ENCODE data around the gene OR4C45. TPM values are rescaled to one million over a fixed set of nuclear protein-coding genes. Genes with fewer than 3 reads are reported as not detected.

The OR4C45 gene
- total and polyA plus RNA-seq, 7 experiments from 2014 or later, result not detected

DNA sequence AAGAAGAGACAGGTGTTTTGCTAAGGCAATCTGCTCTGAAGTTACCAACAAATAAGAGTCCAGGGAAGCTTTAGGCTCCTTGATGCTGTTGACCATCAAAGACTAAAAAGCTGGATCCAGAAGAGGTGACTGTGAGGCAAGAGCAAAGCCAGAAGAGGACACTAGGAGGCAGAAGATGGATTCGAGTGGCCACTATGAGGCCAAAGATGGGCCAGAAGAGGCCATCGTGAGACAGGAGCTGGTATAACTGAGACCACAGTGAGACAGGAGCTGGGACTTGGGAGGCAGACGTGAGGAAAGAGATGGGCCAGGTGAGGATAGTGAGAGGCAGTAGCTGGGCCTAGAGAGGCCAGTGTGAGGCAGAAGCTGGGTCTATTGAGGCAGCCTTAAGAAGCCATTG, 37.7 kb downstream of the OR4C45 start:
- peaks cover 3 to 10% (median 4%) of the 10 kb centered on the region in 5 donors for H3K36me3 Mint-ChIP-seq
- Histone ChIP-seq H3K4me1 (ENCODE audit: control insufficient read depth in 2 of 2, insufficient read depth in 2 of 2, low read length in 2 of 2) (no peaks in the 10 kb centered on the region), H3K4me3 (ENCODE audit: low read length) (no peak overlapping the region), H3K9me3 (ENCODE audit: control insufficient read depth in 2 of 3, low read length in 3 of 3) (no peaks in the 10 kb centered on the region), H3K27ac (ENCODE audit: low read depth, low read length) (no peak overlapping the region), H3K36me3 (ENCODE audit: control insufficient read depth in 2 of 3, insufficient read depth in 3 of 3, low read length in 3 of 3) (no peaks in the 10 kb centered on the region), H3K27me3 (ENCODE audit: control insufficient read depth in 2 of 2, insufficient read depth in 2 of 2, low read length in 2 of 2) (no peaks in the 10 kb centered on the region)
- no peak overlapping the region for H3K27ac Mint-ChIP-seq
- DNase-seq (no peak), ATAC-seq (no peak)
- intact Hi-C loops (cut with micrococcal nuclease), result no loop called here
- H3K4me1 Mint-ChIP-seq, result no peaks in the 10 kb centered on the region
- POLR2A ChIA-PET, result no interaction called here
- CTCF ChIA-PET, result no interaction called here
- H3K9me3 Mint-ChIP-seq, result peaks cover 9 to 63% (median 25%) of the 10 kb centered on the region in 11 donors
- no peak overlapping the region for H3K4me3 Mint-ChIP-seq
- H3K27me3 Mint-ChIP-seq, result no peaks in the 10 kb centered on the region

DNA sequence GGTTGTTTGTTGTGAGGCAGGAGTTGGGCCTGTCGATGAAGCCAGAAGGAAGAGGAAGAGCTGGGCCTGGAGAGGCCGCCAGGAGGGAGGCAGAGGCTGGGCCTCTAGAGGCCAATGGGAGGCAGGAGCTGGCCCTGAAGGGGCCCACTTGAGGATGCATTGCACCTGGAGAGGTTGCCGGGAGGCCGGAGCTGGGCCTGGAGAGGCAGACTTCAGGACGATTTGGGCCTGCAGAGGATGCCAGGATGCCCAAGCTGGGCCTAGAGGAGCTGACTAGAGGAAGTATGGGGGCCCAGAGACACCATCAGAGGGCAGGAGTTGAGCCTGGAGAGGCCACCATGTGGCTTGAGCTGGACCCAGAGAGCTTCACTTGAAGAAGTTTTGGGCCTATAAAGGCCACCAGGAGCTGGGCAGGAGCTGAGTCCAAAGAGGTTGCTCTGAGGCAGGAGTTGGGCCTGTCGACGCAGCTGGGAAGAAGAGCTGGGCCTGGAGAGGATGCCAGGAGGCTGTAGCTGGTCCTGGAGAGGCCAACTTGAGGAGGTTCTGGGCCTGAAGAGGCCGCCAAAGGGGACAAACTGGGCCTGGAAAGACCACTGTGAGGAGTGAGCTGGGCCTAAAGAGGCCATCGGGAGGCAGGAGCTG, 39.0 kb downstream of the OR4C45 start:
- no peak for ATAC-seq
- Mint-ChIP-seq H3K36me3 (peaks cover 1 to 10% (median 4%) of the 10 kb centered on the region in 5 donors), H3K27me3 (no peaks in the 10 kb centered on the region), H3K9me3 (peaks cover 0 to 66% (median 25%) of the 10 kb centered on the region in 11 donors), H3K4me3 (no peak overlapping the region), H3K27ac (no peak overlapping the region), H3K4me1 (no peaks in the 10 kb centered on the region)
- no peaks in the 10 kb centered on the region for H3K4me1 ChIP-seq (ENCODE audit: control insufficient read depth in 2 of 2, insufficient read depth in 2 of 2, low read length in 2 of 2)
- no peak overlapping the region for H3K4me3 ChIP-seq (ENCODE audit: low read length)
- H3K9me3 ChIP-seq (ENCODE audit: control insufficient read depth in 2 of 3, low read length in 3 of 3), result peaks cover 0 to 4% (median 0%) of the 10 kb centered on the region in 3 experiments
- H3K36me3 ChIP-seq (ENCODE audit: control insufficient read depth in 2 of 3, insufficient read depth in 3 of 3, low read length in 3 of 3), result no peaks in the 10 kb centered on the region
- no peak for DNase-seq
- no peaks in the 10 kb centered on the region for H3K27me3 ChIP-seq (ENCODE audit: control insufficient read depth in 2 of 2, insufficient read depth in 2 of 2, low read length in 2 of 2)
- intact Hi-C loops (cut with micrococcal nuclease), result no loop called here
- ChIA-PET CTCF (no interaction called here), POLR2A (no interaction called here)
- no peak overlapping the region for H3K27ac ChIP-seq (ENCODE audit: low read depth, low read length)

DNA sequence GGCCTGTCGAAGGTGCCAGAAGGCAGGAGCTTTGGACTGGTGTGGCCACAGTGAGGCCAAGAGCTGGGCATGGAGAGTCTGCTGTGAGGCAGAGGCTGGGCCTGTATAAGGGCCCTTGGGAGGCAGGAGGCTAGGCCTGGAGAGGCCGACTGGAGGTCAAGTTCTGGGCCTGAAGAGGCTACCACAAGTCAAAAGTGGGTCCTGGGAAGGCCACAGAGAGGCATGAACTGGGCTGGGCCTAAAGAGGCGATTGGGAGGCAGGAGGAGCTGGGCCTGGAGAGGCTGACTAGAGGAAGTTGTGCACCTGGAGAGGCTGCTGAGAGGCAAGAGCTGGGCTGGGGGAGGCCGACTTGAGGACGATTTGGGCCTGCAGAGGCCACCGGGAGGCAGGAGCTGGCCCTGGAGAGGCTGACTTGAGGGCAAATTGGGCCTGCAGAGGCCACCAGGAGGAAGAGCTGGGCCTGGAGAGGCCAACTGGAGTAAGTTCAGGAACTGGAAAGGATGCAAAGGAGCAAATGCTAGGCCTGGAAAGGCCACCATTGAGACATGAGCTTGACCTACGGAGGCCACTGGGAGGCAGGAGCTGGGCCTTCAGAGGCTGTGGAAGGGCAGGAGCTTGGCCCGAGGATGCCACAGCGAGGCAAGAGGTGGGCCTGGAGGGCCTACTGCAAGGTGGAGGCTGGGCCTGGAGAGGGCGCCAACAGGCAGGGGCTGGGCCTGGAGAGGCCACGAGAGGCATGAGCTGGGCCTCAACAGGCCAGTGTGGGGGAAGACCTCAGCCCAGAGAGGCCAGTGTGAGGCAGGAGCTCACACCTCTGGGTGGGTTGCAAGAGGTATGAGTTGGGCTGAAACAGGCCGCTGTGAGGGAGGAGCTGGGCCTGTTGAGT, 39.8 kb downstream of the OR4C45 start:
- intact Hi-C loops (cut with micrococcal nuclease), result no loop called here
- ChIA-PET POLR2A (no interaction called here), CTCF (no interaction called here)
- H3K4me1 ChIP-seq (ENCODE audit: control insufficient read depth in 2 of 2, insufficient read depth in 2 of 2, low read length in 2 of 2), result no peaks in the 10 kb centered on the region
- Mint-ChIP-seq H3K27ac (no peak overlapping the region), H3K27me3 (no peaks in the 10 kb centered on the region), H3K4me1 (no peaks in the 10 kb centered on the region), H3K36me3 (peaks cover 1 to 10% (median 5%) of the 10 kb centered on the region in 5 donors), H3K9me3 (peaks cover 0 to 73% (median 30%) of the 10 kb centered on the region in 11 donors), H3K4me3 (no peak overlapping the region)
- no peak overlapping the region for H3K4me3 ChIP-seq (ENCODE audit: low read length)
- H3K36me3 ChIP-seq (ENCODE audit: control insufficient read depth in 2 of 3, insufficient read depth in 3 of 3, low read length in 3 of 3), result no peaks in the 10 kb centered on the region
- no peak for DNase-seq
- H3K27me3 ChIP-seq (ENCODE audit: control insufficient read depth in 2 of 2, insufficient read depth in 2 of 2, low read length in 2 of 2), result no peaks in the 10 kb centered on the region
- H3K27ac ChIP-seq (ENCODE audit: low read depth, low read length), result no peak overlapping the region
- no peak for ATAC-seq
- H3K9me3 ChIP-seq (ENCODE audit: control insufficient read depth in 2 of 3, low read length in 3 of 3), result peaks cover 0 to 4% (median 0%) of the 10 kb centered on the region in 3 experiments

DNA sequence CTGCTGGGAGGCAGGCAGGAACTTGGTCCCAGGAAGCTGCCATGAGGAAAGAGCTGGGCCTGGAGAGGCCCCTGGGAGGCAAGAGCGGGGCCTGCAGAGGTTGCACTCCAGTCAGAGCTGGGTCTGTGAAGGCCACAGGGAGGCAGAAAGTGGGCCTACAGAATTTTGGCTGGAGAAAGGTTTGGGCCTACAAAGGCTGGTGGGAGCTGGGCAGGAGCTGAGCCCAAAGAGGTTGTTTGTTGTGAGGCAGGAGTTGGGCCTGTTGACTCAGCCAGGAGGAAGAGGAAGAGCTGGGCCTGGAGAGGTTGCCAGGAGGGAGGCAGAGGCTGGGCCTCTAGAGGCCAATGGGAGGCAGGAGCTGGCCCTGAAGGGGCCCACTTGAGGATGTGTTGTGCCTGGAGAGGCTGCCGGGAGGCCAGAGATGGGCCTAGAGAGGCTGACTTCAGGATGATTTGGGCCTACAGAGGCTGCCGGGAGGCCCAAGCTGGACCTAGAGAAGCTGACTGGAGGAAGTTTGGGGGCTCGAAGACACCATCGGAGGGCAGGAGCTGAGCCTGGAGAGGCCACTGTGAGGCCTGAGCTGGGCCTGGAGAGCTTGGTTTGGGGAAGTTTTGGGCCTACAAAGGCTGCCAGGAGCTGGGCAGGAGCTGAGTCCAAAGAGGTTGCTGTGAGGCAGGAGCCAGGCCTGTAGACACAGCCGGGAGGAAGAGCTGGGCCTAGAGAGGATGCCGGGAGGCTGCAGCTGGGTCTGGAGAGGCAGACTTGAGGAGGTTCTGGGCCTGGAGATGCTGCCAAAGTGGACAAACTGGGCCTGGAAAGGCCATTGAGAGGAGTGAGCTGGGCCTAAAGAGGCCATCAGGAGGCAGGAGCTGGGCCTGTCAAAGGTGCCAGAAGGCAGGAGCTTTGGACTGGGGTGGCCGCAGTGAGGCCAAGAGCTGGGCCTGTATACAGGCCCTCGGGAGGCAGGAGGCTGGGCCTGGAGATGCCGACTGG, 40.7 kb downstream of the OR4C45 start:
- intact Hi-C loops (cut with micrococcal nuclease), result no loop called here
- CTCF ChIA-PET, result no interaction called here
- POLR2A ChIA-PET, result no interaction called here
- H3K27ac Mint-ChIP-seq, result no peak overlapping the region
- H3K9me3 Mint-ChIP-seq, result peaks cover 0 to 77% (median 32%) of the 10 kb centered on the region in 11 donors
- Histone ChIP-seq H3K4me3 (ENCODE audit: low read length) (no peak overlapping the region), H3K4me1 (ENCODE audit: control insufficient read depth in 2 of 2, insufficient read depth in 2 of 2, low read length in 2 of 2) (no peaks in the 10 kb centered on the region), H3K36me3 (ENCODE audit: control insufficient read depth in 2 of 3, insufficient read depth in 3 of 3, low read length in 3 of 3) (no peaks in the 10 kb centered on the region), H3K27me3 (ENCODE audit: control insufficient read depth in 2 of 2, insufficient read depth in 2 of 2, low read length in 2 of 2) (no peaks in the 10 kb centered on the region), H3K27ac (ENCODE audit: low read depth, low read length) (no peak overlapping the region), H3K9me3 (ENCODE audit: control insufficient read depth in 2 of 3, low read length in 3 of 3) (peaks cover 0 to 4% (median 0%) of the 10 kb centered on the region in 3 experiments)
- H3K4me1 Mint-ChIP-seq, result no peaks in the 10 kb centered on the region
- H3K4me3 Mint-ChIP-seq, result no peak overlapping the region
- H3K27me3 Mint-ChIP-seq, result no peaks in the 10 kb centered on the region
- H3K36me3 Mint-ChIP-seq, result peaks cover 1 to 10% (median 5%) of the 10 kb centered on the region in 5 donors
- DNase-seq (no peak), ATAC-seq (no peak)

DNA sequence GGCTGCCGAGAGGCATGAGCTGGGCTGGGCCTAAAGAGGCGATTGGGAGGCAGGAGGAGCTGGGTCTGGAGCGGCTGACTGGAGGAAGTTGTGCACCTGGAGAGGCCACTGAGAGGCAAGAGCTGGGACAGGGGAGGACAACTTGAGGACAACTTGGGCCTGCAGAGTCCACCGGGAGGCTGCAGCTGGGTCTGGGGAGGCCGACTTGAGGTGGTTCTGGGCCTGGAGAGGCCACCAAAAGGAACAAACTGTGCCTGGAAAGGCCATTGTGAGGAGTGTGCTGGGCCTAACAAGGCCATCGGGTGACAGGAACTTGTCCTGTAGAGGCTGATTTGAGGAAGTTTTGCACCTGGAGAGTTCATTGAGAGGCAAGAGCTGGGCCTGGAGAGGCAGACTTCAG, 41.5 kb downstream of the OR4C45 start:
- Mint-ChIP-seq H3K27me3 (no peaks in the 10 kb centered on the region), H3K4me1 (no peaks in the 10 kb centered on the region), H3K4me3 (no peak overlapping the region), H3K9me3 (peaks cover 0 to 77% (median 32%) of the 10 kb centered on the region in 11 donors), H3K36me3 (peaks cover 1 to 10% (median 5%) of the 10 kb centered on the region in 5 donors), H3K27ac (no peak overlapping the region)
- CTCF ChIA-PET, result no interaction called here
- Histone ChIP-seq H3K9me3 (ENCODE audit: control insufficient read depth in 2 of 3, low read length in 3 of 3) (peaks cover 0 to 4% (median 0%) of the 10 kb centered on the region in 3 experiments), H3K36me3 (ENCODE audit: control insufficient read depth in 2 of 3, insufficient read depth in 3 of 3, low read length in 3 of 3) (no peaks in the 10 kb centered on the region), H3K4me3 (ENCODE audit: low read length) (no peak overlapping the region), H3K27me3 (ENCODE audit: control insufficient read depth in 2 of 2, insufficient read depth in 2 of 2, low read length in 2 of 2) (no peaks in the 10 kb centered on the region), H3K4me1 (ENCODE audit: control insufficient read depth in 2 of 2, insufficient read depth in 2 of 2, low read length in 2 of 2) (no peaks in the 10 kb centered on the region), H3K27ac (ENCODE audit: low read depth, low read length) (no peak overlapping the region)
- intact Hi-C loops (cut with micrococcal nuclease), result no loop called here
- ATAC-seq, result no peak
- DNase-seq, result no peak
- POLR2A ChIA-PET, result no interaction called here

DNA sequence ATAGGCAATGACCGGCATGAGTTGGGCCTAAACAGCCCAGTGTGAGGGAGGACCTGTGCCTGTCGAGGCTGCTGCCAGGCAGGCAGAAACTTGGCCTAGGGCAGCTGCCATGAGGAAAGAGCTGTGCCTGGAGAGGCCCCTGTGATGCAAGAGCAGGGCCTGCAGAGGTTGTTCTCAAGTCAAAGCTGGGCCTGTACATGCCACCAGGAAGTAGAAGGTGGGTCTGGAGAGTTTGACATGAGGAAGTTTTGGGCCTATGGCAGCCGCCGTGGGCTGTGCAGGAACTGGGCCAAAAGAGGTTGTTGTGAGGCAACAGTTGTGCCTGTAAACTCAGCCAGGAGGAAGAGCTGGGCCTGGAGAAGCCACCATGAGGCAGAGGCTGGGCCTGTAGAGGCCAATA, 43.2 kb downstream of the OR4C45 start:
- no peaks in the 10 kb centered on the region for H3K4me1 ChIP-seq (ENCODE audit: control insufficient read depth in 2 of 2, insufficient read depth in 2 of 2, low read length in 2 of 2)
- H3K27ac ChIP-seq (ENCODE audit: low read depth, low read length), result no peak overlapping the region
- DNase-seq (no peak), ATAC-seq (no peak)
- CTCF ChIA-PET, result no interaction called here
- Mint-ChIP-seq H3K4me3 (no peak overlapping the region), H3K4me1 (no peaks in the 10 kb centered on the region), H3K9me3 (peaks cover 0 to 69% (median 28%) of the 10 kb centered on the region in 11 donors), H3K27ac (no peak overlapping the region), H3K36me3 (peaks cover 1 to 10% (median 4%) of the 10 kb centered on the region in 5 donors), H3K27me3 (no peaks in the 10 kb centered on the region)
- H3K9me3 ChIP-seq (ENCODE audit: control insufficient read depth in 2 of 3, low read length in 3 of 3), result peaks cover 0 to 4% (median 0%) of the 10 kb centered on the region in 3 experiments
- no peaks in the 10 kb centered on the region for H3K36me3 ChIP-seq (ENCODE audit: control insufficient read depth in 2 of 3, insufficient read depth in 3 of 3, low read length in 3 of 3)
- H3K4me3 ChIP-seq (ENCODE audit: low read length), result no peak overlapping the region
- no peaks in the 10 kb centered on the region for H3K27me3 ChIP-seq (ENCODE audit: control insufficient read depth in 2 of 2, insufficient read depth in 2 of 2, low read length in 2 of 2)
- POLR2A ChIA-PET, result no interaction called here
- intact Hi-C loops (cut with micrococcal nuclease), result no loop called here

Data from naive thymus-derived CD4-positive, alpha-beta T cell (primary cell).